Kidney (tissue), 14 donors: ENCODE data around the gene C2CD3. TPM values are rescaled to one million over a fixed set of nuclear protein-coding genes. Genes with fewer than 3 reads are reported as not detected.

Experiments used
- DNase-seq, 5 donors: peaks; one replicate each; pipeline ENCODE4 v3.0.0-alpha.2; 2013 to 2020
- FAIRE-seq: peaks from 2 replicates; lab custom pipeline; 2012; peaks lifted over from hg19 to GRCh38; lab: Jason Lieb, UNC
- H3K27ac ChIP-seq, 2 donors: one replicate each; pipeline ENCODE4 v1.7.0; 2013; ENCODE audit warnings: low read depth in 2 of 2, low read length in 2 of 2, inconsistent platforms in 1 of 2
- H3K27me3 ChIP-seq: one replicate; pipeline ENCODE4 v1.7.1; 2013; ENCODE audit warnings: low read length, inconsistent platforms; ENCODE audit not compliant: control insufficient read depth, insufficient read depth
- H3K36me3 ChIP-seq, 3 donors: one replicate each; pipeline versions ENCODE4 v1.7.0 to v1.7.1; 2013; ENCODE audit warnings: low read length in 3 of 3, control low read depth in 1 of 3, inconsistent platforms in 1 of 3; ENCODE audit not compliant: insufficient read depth in 3 of 3, control insufficient read depth in 2 of 3
- H3K4me1 ChIP-seq, 3 donors: one replicate each; pipeline versions ENCODE4 v1.7.0 to v1.7.1; 2013; ENCODE audit warnings: low read length in 3 of 3, inconsistent platforms in 1 of 3, low read depth in 1 of 3; ENCODE audit not compliant: control insufficient read depth in 2 of 3, insufficient read depth in 2 of 3
- H3K4me3 ChIP-seq, 3 donors: one replicate each; pipeline versions ENCODE4 v1.7.0 to v1.8.1; 2013; ENCODE audit warnings: low read length in 3 of 3, control low read depth in 1 of 3, inconsistent platforms in 1 of 3
- H3K9ac ChIP-seq, 3 donors: one replicate each; pipeline versions ENCODE4 v1.7.0 to v1.7.1; 2013; ENCODE audit warnings: low read length in 3 of 3, control low read depth in 1 of 3, inconsistent platforms in 1 of 3
- H3K9me3 ChIP-seq, 3 donors: one replicate each; pipeline versions ENCODE4 v1.7.0 to v1.7.1; 2013; ENCODE audit warnings: low read length in 3 of 3, control low read depth in 1 of 3, inconsistent platforms in 1 of 3; ENCODE audit not compliant: control insufficient read depth in 2 of 3, insufficient read depth in 1 of 3
- intact Hi-C: fragments of 100-400 bp; cut with DNase I; formaldehyde crosslinking; loops from one replicate; pipeline ENCODE4 v1.11.1; 2022
- polyA plus RNA-seq: library from polyadenylated mRNA; stranded (reverse); fragments of 350-450 nt; fragmentation: Illumina TruSeq; extraction: RNeasy Lipid Tissue Mini Kit (QIAGEN cat#74804); gene quantifications from one replicate; pipeline ENCODE4 v1.2.3, GENCODE V29; 2014; ENCODE audit warnings: low read depth, low replicate concordance; ENCODE audit not compliant: insufficient read depth
- total RNA-seq: library from RNA; stranded (reverse); fragmentation: NEBNext Ultra II Directional; extraction: Animal tissue kit (Norgen Biotek cat#: 25700); gene quantifications from one replicate; pipeline ENCODE4 v1.2.1, GENCODE V29; 2021
- TF ChIP-seq, protein P1 (sequence below): IDR thresholded peaks from 3 replicates; pipeline ENCODE4 v1.5.1; 2012; ENCODE audit warnings: mild to moderate bottlenecking, moderate library complexity, borderline replicate concordance; ENCODE audit not compliant: insufficient read depth; ENCODE audit errors: extremely low read depth
- donor health status: control.
- donor health status: control.
- donor health status: control.
- donor health status: control.
- donor health status: control.
- donor health status: DM: yes; HTN: yes; CAD: no.
- donor health status: Normal renal cell carcinoma (clear cell type).

C2CD3 gene
- total and polyA plus RNA-seq, 2 donors from 2014 or later = 5.6 to 28.7 TPM

DNA sequence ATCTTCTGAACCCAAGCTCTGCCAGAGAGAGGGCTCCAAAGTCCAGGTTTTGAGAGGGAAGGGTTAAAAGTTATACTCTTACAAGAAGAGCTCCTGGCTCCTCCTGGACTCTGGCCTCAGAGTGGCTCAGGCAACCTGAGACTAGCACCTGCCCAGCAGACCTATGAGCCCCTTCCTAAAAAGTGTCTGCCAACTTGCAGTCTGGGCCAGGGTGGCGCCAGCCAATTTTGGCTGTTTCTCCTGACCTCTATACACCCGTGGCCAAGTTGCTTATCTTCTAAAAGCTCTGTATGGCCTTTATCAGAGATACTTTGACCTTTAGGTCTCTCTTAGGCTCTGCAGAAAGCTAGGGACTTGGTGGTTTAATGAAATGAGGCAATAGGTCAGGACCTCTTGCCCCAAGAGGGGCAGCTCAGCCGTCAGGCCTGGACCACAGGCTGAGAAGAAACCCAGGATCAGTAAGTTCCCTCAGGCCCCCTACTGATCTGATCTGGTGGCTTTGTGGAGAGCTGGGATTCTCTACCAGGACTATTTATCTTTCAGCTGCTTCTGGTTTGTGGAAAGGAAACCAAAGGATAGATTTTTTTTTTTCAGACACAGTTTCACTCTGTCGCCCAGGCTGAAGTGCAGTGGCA is 151.6 kb downstream of the C2CD3 start:
- intact Hi-C loops = no loop called here
- Histone ChIP-seq H3K36me3 (peaks cover 0 to 3% (median 0%) of the 10 kb centered on the region in 3 donors), H3K4me3 (no peak overlapping the region), H3K9ac (peak overlapping the region in 2 of 3 donors; percentile 53 to 65), H3K4me1 (peaks cover 0 to 22% (median 22%) of the 10 kb centered on the region in 3 donors), H3K9me3 (no peaks in the 10 kb centered on the region), H3K27ac (peak overlapping the region; percentile 86 to 94), H3K27me3 (no peaks in the 10 kb centered on the region)
- FAIRE-seq = no peak
- no peak for DNase-seq
- TF ChIP-seq, protein P1, sequence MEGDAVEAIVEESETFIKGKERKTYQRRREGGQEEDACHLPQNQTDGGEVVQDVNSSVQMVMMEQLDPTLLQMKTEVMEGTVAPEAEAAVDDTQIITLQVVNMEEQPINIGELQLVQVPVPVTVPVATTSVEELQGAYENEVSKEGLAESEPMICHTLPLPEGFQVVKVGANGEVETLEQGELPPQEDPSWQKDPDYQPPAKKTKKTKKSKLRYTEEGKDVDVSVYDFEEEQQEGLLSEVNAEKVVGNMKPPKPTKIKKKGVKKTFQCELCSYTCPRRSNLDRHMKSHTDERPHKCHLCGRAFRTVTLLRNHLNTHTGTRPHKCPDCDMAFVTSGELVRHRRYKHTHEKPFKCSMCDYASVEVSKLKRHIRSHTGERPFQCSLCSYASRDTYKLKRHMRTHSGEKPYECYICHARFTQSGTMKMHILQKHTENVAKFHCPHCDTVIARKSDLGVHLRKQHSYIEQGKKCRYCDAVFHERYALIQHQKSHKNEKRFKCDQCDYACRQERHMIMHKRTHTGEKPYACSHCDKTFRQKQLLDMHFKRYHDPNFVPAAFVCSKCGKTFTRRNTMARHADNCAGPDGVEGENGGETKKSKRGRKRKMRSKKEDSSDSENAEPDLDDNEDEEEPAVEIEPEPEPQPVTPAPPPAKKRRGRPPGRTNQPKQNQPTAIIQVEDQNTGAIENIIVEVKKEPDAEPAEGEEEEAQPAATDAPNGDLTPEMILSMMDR = no peak

DNA sequence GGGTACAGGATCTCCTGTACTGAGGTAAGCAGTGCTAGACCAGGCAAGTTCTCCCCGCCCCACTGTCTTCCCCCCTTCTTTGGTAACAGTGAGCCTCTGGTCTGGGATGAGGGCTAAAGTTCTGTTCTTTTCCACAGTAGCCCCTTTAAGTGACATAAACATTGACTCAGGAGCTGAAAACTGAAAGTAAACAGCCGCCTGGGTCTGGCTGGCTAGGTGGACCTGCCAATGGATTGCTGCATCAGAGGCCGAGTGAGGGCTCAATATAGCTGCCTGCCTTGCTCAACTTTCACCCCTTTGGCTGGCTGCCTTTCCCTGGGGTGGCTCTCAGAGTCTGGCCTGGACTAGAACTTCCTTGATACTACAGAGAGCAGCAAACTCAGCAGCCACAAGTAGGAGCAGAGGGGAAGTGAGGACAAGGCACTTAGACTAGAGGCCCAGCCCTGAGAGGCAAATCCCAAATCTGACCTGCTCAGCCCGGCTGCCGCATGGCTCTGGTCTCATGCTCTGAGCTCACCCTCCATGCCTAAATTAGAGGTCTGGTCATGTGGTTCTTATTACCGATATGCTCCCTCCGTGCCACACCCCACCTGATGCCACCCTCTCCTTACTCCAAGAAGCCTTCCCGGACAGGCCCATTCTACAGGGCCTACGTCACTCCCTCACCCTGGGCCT is 152.3 kb downstream of the C2CD3 start:
- intact Hi-C loops = no loop called here
- FAIRE-seq = peak; percentile 8
- no peaks in the 10 kb centered on the region for H3K9me3 ChIP-seq
- H3K4me3 ChIP-seq = no peak overlapping the region
- H3K27me3 ChIP-seq = no peaks in the 10 kb centered on the region
- H3K4me1 ChIP-seq = peaks cover 0 to 22% (median 22%) of the 10 kb centered on the region in 3 donors
- peak overlapping the region in 2 of 3 donors; percentile 60 to 65 for H3K9ac ChIP-seq
- H3K27ac ChIP-seq = peak overlapping the region; percentile 86 to 94
- DNase-seq = peak in 3 of 5 donors; percentile 11 to 94 (median 31)
- peaks cover 0 to 6% (median under 1%) of the 10 kb centered on the region in 3 donors for H3K36me3 ChIP-seq
- TF ChIP-seq, protein P1 = no peak

DNA sequence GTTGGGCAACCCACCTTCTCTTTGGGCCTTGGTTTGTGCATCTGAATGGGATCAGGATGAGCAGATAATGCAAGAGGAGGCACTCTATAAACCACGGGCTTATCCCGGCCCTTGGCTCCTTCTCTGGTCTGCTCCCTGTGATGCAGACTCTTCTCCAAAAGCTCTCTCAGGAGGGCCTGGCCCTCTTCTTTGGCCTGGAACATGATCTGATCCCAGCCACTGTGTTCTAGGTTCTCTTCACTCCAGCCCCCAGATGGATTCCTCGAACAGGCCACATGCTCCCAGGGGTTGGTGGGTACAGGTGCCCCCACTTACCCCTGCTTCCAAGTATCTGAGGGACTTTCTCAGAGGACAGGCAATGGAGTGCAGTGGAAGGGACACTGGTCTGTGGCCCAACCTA is 153.2 kb downstream of the C2CD3 start:
- Histone ChIP-seq H3K27ac (peak overlapping the region; percentile 86 to 94), H3K27me3 (no peaks in the 10 kb centered on the region), H3K4me3 (no peak overlapping the region), H3K36me3 (peaks cover 0 to 6% (median 2%) of the 10 kb centered on the region in 3 donors), H3K9ac (peak overlapping the region in 1 of 3 donors; percentile 60), H3K4me1 (peaks cover 0 to 22% (median 22%) of the 10 kb centered on the region in 3 donors), H3K9me3 (no peaks in the 10 kb centered on the region)
- no peak for FAIRE-seq
- intact Hi-C loops = no loop called here
- DNase-seq = no peak
- TF ChIP-seq, protein P1 = no peak
